GM21515 (cell line): ENCODE results near the gene GNB1L.

Experiments used
- ATAC-seq: cut with Tn5 transposase; IDR thresholded peaks from one replicate; pipeline ENCODE4 v1.9.1; 2021; ENCODE audit not compliant: unreplicated experiment

Gene GNB1L

GRCh38 chr22:19877626-19878339 lies 23.1 kb upstream of the GNB1L start:
- ATAC-seq = no peak

GRCh38 chr22:19876941-19877625 lies 22.4 kb upstream of the GNB1L start:
- ATAC-seq = no peak

- no peak for ATAC-seq
These were observed 21.8 kb upstream of the GNB1L start for GRCh38 chr22:19876314-19876940.

GRCh38 chr22:19875531-19876313 lies 21.0 kb upstream of the GNB1L start:
- ATAC-seq = no peak

GRCh38 chr22:19875061-19875530 lies 20.4 kb upstream of the GNB1L start:
- ATAC-seq = no peak

- no peak for ATAC-seq
These were observed 19.8 kb upstream of the GNB1L start for GRCh38 chr22:19874307-19875060.

GRCh38 chr22:19873960-19874306 lies 19.3 kb upstream of the GNB1L start:
- no peak for ATAC-seq

- no peak for ATAC-seq
These were observed 18.7 kb upstream of the GNB1L start for GRCh38 chr22:19873138-19873959.

- ATAC-seq = no peak
These were observed 18.1 kb upstream of the GNB1L start for GRCh38 chr22:19872779-19873137.

- ATAC-seq = no peak
These were observed 17.4 kb upstream of the GNB1L start for GRCh38 chr22:19871845-19872778.

- no peak for ATAC-seq
These were observed 16.6 kb upstream of the GNB1L start for GRCh38 chr22:19871023-19871844.

GRCh38 chr22:19870153-19871022 lies 15.7 kb upstream of the GNB1L start:
- ATAC-seq = no peak

- ATAC-seq = no peak
These were observed 15.0 kb upstream of the GNB1L start for GRCh38 chr22:19869497-19870152.

GRCh38 chr22:19868773-19869471 lies 14.2 kb upstream of the GNB1L start:
- ATAC-seq = no peak

GRCh38 chr22:19868333-19868732 lies 13.7 kb upstream of the GNB1L start:
- no peak for ATAC-seq

- ATAC-seq = no peak
These were observed 12.9 kb upstream of the GNB1L start for GRCh38 chr22:19867617-19868016.
